LHCN-M2 (cell line): ENCODE results near the gene GMIP. TPM values are rescaled to one million over a fixed set of nuclear protein-coding genes. Genes with fewer than 3 reads are reported as not detected.
"Not testable (repeated sequence)": the region's sequence is repeated elsewhere in the genome, so short reads cannot be mapped to it uniquely, and the experiment has no call there.

Experiments
- DNase-seq: peaks from one replicate; pipeline ENCODE4 v3.0.0-alpha.2; 2012; ENCODE audit warnings: low read depth
- total RNA-seq: library from RNA; depleted of rRNA; stranded (reverse); fragments of >200 nt; gene quantifications from 2 replicates; pipeline ENCODE4 v1.2.3, GENCODE V29; 2014

GMIP gene
- total RNA-seq, 1 experiment from 2014 or later = 5.6 TPM

DNA sequence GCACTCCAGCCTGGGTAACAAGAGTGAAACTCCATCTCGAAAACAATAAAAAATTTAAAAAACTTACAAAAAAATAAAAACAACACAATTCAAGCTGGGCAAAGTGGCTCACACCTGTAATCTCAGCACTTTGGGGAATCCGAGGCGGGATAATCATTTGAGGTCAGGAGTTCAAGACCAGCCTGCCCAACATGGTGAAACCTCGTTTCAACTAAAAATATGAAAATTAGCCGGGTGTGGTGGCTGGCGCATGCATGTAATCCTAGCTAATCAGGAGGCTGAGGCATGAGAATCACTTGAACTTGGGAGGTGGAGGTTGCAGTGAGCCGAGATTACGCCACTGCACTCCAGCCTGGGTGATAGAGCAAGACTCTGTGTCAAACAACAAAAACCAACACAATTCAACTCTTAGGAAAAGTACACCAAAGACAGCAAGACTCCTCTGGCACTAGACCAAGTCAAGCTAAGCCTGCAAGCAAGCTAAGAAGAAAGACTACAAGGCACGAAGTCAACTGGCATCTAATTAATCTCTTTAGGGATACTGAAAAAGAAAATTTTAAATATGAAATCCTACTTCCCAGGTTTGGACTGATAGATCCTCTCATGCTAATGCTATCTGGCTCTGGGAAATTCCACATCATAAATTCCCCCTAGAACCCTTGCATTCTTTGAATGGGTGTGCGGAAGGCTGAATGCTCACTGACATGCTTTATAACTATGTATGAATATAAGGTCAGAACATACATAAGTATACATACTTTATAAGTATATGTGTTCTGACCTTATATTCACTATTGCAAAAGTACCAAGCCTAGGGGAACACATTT, 32.9 kb downstream of the GMIP start:
- no peak for DNase-seq

- DNase-seq = not testable (repeated sequence)
These were observed 36.8 kb downstream of the GMIP start for GRCh38 chr19:19606686-19607085.

GRCh38 chr19:19606021-19606420, 37.4 kb downstream of the GMIP start:
- peak; percentile 25 for DNase-seq

- no peak for DNase-seq
These were observed 40.6 kb downstream of the GMIP start for GRCh38 chr19:19602713-19603324.

DNA sequence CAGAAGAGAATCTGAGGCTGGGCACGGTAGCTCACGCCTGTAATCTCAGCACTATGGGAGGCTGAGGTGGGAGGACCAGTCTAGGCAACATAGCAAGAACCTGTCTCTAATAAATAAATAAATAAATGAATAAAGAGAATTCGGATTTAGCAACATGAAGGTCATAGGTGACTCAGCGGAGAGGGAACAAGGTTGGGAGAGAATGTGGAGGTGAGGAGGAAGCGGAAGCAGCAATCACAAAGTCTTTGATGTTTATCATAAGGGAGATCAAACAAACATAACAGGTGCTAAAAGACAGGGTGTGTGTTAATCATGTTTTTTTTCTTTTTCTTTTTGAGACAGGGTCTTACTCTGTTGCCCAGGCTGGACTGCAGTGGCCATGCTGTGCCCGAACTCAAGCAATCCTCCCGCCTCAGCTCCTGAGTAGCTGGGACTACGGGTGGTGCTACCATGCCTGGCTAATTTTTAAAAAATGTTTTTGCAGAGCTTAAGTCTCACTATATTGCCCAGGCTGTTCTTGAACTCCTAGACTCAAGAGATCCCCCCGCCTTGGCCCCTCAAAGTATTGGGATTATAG, 41.2 kb downstream of the GMIP start:
- no peak for DNase-seq

- DNase-seq = no peak
These were observed 42.6 kb downstream of the GMIP start for GRCh38 chr19:19600793-19601330.

DNA sequence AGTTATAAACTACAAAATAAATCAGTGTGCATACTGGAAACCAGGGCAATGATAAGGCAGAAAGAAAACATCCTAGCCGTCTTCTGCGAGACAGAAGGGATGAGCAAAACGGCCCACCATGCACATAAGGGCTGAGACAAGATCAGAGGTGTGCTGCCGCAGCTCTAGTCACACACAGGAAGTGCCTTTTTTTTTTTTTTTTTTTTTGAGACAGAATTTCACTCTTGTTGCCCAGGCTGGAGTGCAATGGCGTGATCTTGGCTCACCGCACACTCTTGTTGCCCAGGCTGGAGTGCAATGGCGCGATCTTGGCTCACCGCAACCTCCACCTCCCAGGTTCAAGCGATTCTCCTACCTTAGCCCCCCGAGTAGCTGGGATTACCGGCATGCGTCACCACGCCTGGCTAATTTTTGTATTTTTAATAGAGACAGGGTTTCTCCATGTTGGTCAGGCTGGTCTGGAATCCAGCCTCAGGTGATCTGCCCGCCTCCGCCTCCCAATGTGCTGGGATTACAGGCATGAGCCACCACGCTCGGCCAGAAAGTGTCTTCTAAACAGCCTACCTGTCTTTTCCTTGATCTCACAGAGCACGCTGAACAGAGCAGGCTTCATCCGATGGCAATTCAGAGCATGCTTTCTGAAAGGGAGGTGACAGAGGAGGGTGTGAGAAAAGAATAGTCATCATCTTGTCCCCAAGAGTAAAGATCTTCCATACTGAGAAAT, 44.6 kb downstream of the GMIP start:
- not testable (repeated sequence) for DNase-seq

- no peak for DNase-seq
These were observed 45.6 kb downstream of the GMIP start for GRCh38 chr19:19597809-19598306.

GRCh38 chr19:19595171-19595701, 48.2 kb downstream of the GMIP start:
- peak; percentile 19 for DNase-seq

DNA sequence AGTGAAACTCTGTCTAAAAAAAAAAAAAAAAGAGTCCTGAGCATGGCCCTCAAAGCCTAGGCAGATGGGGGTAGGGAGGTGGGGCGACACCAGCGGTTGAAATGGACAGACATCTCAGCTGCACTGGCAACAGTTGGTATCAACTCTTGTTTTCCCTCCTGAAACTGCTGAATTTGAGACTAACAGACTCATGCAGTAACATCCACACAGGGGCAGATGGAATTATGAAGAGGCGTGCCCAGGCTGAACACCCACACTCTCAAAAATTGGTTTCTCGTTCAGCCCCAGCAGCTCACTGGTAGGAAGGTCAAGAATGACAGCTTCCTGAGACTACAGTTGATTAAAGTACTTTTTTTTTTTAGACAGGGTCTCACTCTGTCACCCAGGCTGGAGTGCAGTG, 49.1 kb downstream of the GMIP start:
- DNase-seq = no peak

DNA sequence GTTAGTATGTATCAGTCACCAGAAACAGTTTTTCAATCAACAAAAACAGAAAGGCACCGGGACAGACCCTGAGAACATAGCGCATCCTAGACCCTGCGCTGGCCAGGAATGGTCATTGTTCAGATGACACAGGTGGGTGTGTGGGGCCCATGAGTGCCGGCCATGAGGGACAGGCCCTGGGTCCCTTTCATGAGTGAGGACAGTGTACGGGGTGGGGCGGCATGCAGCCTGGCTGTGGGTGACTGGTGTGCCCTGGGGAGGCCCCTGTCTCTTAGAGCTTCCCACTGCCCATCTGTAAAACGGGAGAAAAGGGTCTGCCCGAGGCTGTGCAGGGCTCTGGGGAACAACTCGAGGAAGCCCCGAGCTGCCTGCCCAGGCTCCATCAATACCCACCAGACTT, 50.8 kb downstream of the GMIP start:
- DNase-seq = no peak

DNA sequence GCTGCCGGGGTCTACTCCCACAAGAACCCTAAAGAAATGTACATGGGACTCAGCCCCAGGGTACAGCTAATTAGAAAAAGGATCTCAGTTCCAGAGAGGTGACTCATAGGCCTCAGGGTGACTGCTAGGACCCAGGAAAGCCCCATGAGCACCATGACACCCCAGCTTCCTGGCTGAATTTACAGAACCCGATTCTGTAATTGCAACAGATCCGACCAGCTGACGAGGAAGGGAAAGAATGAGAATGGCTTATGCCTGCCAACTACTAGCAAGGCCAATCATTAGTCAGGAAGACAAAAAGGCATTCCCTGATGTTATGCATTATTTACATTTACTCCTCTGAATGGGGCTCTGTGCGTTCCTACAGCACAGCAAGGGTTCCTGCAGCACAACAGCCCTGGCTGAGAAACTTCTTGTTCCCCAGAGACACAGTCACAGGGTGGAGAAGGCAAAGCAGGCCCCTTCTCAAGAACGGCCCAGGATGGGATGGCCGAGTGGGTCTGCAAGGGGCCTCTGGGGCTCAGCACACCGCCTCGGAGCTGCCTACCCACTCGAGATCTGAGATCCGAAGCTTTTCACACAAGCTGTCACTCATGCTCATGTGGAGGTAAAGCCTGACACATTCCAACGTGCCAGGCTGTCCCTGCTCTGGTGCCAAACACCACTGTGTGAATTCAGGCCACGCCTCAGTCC, 52.2 kb downstream of the GMIP start:
- peak; percentile 87 for DNase-seq

DNA sequence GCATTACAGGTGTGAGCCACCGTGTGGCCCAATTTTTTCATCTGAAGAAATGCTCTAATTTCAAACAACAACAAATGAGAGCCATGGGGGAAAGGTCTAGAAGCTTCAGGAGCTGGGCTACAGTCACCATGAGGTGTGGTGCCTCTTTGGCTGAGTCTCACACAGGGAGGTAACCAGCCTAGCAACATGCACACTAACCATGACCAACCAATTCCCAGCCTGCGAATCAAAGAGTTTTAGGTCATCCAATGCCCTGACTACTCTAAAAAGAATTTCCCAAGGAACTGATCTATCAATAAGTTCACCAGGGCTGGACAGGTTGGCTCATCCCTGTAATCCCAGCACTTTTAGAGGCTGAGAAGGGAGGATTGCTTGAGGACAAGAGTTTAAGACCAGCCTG, 54.9 kb downstream of the GMIP start:
- DNase-seq = no peak

DNA sequence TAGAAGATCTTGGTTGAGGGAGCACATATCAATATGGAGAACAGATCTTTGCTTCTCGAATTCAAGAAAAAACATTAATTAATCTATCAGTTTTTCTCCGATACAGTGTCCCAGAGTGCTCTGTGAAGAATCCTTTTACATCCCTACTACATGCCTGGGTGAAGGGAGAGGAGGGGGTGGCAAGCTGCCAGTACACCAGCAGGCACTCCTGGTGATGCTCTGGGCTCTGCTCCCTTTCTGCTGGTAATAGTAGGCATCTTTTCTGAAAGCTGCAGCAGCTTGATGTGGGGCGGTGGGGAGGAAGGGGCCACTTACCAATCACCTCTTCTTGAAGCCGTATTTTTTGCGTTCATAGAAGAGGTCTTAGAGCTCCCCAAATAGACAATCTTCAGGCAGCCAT, 55.7 kb downstream of the GMIP start:
- no peak for DNase-seq

GRCh38 chr19:19584356-19584755, 59.1 kb downstream of the GMIP start:
- DNase-seq = no peak

GRCh38 chr19:19582471-19582870, 61.0 kb downstream of the GMIP start:
- DNase-seq = no peak

- no peak for DNase-seq
These were observed 62.1 kb downstream of the GMIP start for GRCh38 chr19:19581391-19581790.

- no peak for DNase-seq
These were observed 63.0 kb downstream of the GMIP start for GRCh38 chr19:19580418-19580817.

DNA sequence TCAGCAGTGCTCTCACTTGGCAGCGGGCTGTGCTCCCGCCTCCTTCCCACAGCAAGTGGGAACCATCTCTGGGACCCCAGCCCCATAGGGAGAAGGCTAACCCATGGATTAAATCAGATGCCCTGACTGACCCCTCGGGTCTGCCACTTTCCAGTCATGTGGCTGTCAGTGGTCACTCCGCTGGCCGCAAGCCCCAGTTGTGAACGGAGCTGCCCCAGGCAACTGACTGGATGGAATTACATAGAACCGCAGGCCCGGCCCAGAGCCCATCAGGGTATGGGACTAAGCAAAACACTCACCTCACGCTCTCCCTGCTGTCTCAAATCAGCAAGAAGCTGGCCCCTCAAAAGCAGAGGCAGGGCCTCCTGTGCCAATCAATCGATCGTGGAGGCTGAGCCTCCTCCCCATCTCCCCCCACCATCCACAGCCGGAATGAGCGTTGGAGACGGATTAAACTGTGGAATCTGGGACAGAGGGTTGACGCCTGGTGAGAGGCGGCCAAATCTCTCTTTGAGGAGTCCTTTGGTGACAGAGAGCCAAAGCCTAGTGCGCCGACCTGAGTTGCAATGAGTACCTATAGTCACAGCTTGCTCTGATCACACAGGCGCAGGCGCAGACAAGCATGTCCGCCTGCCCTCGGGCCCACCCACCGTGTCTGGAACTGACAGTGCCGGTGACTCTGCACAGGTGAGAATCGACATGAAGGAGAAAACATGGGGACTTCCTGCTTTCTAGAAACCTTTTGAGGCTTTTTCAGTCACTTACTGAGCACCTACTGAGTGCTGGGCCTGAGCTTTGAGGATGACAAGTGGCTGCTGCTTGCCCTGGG, 63.7 kb downstream of the GMIP start:
- no peak for DNase-seq
